Measurements from ENCODE around the gene CLIC1.

The CLIC1 gene

GRCh38 chr6:31776989-31777666 lies 40.8 kb upstream of the CLIC1 start, which contains the start of gene VWA7 (continued):
- TF ChIP-seq ZNF23 (tag by site-specific recombination; IDR thresholded peaks at IDR 0.05; ENCODE audit: borderline replicate concordance): no peak
- no peak for TF ChIP-seq ZNF514 (tag by site-specific recombination; IDR thresholded peaks at IDR 0.05)
- TF ChIP-seq EGR2 (tag by site-specific recombination; IDR thresholded peaks at IDR 0.05; ENCODE audit: low read depth): peak; percentile 98
- TF ChIP-seq ZNF518A (tag by site-specific recombination; conservative IDR thresholded peaks at IDR 0.05; ENCODE audit: low read depth): no peak
- peak; percentile 95 for TF ChIP-seq ZBTB17 (tag by site-specific recombination; IDR thresholded peaks at IDR 0.05)
- TF ChIP-seq ZNF174 (tag by site-specific recombination; IDR thresholded peaks at IDR 0.05): no peak
- TF ChIP-seq ZBTB1 (tag by site-specific recombination; IDR thresholded peaks at IDR 0.05): no peak
- TF ChIP-seq BCL11B (tag by site-specific recombination; IDR thresholded peaks at IDR 0.05; ENCODE audit: low read depth): no peak
- peak; percentile 21; the same call in 1 of the 2 replicates for TF ChIP-seq FEZF1 (tag by site-specific recombination; IDR thresholded peaks at IDR 0.05)
- TF ChIP-seq ZNF549 (tag by site-specific recombination; IDR thresholded peaks at IDR 0.05): no peak
- peak; percentile 87 for TF ChIP-seq ZSCAN30 (tag by site-specific recombination; IDR thresholded peaks at IDR 0.05)
- peak; percentile 93 for TF ChIP-seq ZNF600 (tag by site-specific recombination; IDR thresholded peaks at IDR 0.05)
- TF ChIP-seq ZNF629 (tag by site-specific recombination; IDR thresholded peaks at IDR 0.05): peak; percentile 97
- TF ChIP-seq ZNF416 (tag by site-specific recombination; IDR thresholded peaks at IDR 0.05): no peak
- peak; percentile 90 for TF ChIP-seq PRDM1 (tag by site-specific recombination; IDR thresholded peaks at IDR 0.05)
- TF ChIP-seq PBX3 (CRISPR knock-in tag; IDR thresholded peaks at IDR 0.05): peak; percentile 93; the same call in 1 of the 2 replicates
- peak; percentile 93 for TF ChIP-seq ZNF37A (tag by site-specific recombination; IDR thresholded peaks at IDR 0.05)
- TF ChIP-seq ZNF792 (tag by site-specific recombination; IDR thresholded peaks at IDR 0.05): 0 out of 2 replicates have a peak, but pooled peaks have one; percentile 49

GRCh38 chr6:31776485-31776988 lies 40.2 kb upstream of the CLIC1 start:
- Histone ChIP-seq H3K4me1 (ENCODE audit: control insufficient read depth, insufficient read depth, low read length) (peaks cover 4% of the 10 kb centered on the region), H3K36me3 (ENCODE audit: control insufficient read depth in 2 of 2, insufficient read depth in 1 of 2, low read length in 2 of 2) (peaks cover 0 to 35% of the 10 kb centered on the region in 2 experiments; a peak in 2 of 3 replicates), H3K4me3 (ENCODE audit: low read depth, low read length) (peak overlapping the region; percentile 21), H3K9me3 (ENCODE audit: control insufficient read depth, insufficient read depth, low read depth, low read length) (no peaks in the 10 kb centered on the region), H3K27ac (ENCODE audit: extremely low read depth, low read depth, low read length) (no peak overlapping the region)
- CTCF ChIA-PET: interaction anchor here (5.1 kb wide), 1 partner anchor 14 kb away, joined by 28 read pairs; no protein-coding TSS in a partner anchor
- POLR2A ChIA-PET: interaction anchor here (0.6 to 3.3 kb wide), 7 partner anchors 15 to 51 kb away, joined by 3 to 38 read pairs (median 5); partner anchors contain the start of genes CLIC1, HSPA1B, LSM2 and VARS1
- no peak for TF ChIP-seq ZFP37 (tag by site-specific recombination; IDR thresholded peaks at IDR 0.05)
- TF ChIP-seq ZSCAN16 (tag by site-specific recombination; IDR thresholded peaks at IDR 0.05): no peak
- TF ChIP-seq ZNF362 (tag by site-specific recombination; IDR thresholded peaks at IDR 0.05): no peak
- no peak for TF ChIP-seq ZNF658 (tag by site-specific recombination; IDR thresholded peaks at IDR 0.05)
- TF ChIP-seq HOXD13 (CRISPR knock-in tag; IDR thresholded peaks at IDR 0.05; ENCODE audit: borderline replicate concordance): no peak
- no peak for TF ChIP-seq ZNF266 (tag by site-specific recombination; IDR thresholded peaks at IDR 0.05; ENCODE audit: low read depth)
- TF ChIP-seq ZBTB6 (tag by site-specific recombination; IDR thresholded peaks at IDR 0.05): peak; percentile 80
- TF ChIP-seq ZNF561 (tag by site-specific recombination; IDR thresholded peaks at IDR 0.05; ENCODE audit: borderline replicate concordance): no peak
- no peak for TF ChIP-seq ZNF670 (tag by site-specific recombination; IDR thresholded peaks at IDR 0.05; ENCODE audit: low read depth)

All from HEK293 (cell line).